ENCODE data around the gene PZP. TPM values are rescaled to one million over a fixed set of nuclear protein-coding genes. Genes with fewer than 3 reads are reported as not detected.

The PZP gene
- polyA plus RNA-seq, 4 donors = 0.44 to 0.87 (median 0.50) TPM

DNA sequence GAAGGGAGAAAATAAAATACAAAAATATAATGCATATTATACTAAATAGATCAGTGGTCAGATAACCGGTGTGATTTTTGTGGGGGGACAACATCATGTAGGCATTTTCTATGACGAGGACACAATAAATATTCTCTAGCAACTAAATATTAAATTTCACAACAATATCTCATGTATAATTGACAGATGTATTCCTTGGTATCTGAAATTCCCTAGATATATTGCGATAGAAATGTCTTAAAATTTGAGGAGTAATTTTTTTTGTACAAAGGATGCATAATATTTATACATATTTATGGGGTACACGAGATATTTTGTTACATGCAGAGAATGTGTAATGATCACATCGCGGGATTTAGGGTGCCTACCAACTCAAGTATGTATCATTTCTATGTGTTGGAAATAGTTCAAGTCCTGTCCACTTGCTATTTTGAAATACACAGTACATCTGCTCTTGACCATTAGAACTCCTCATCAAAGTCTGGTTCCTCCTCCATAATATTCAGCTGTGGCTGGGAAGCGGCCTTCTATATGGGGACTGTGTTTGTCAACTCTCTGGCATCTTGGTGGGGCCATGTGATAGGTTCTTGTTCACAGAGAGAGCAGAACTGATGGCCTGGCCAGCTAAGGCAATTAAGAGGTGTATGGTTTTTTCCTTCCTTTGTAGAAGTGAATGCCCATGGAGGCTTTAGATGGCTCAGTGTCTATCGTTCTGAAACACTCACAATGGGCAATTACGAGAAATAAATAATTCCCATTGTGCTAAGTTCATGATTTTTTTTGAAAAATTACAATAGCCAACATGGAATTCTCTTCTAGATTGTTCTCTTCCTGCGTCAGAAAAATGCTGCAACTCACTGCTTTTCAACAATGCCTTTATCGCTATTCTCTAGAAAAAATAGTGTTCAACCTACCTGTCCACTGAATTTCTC is 101.3 kb downstream of the PZP start:
- no peak for DNase-seq (ENCODE audit: low read depth in 4 of 4, low spot score in 3 of 4)

- DNase-seq (ENCODE audit: low read depth in 4 of 4, low spot score in 3 of 4) = no peak
Observed at GRCh38 chr12:9106067-9106466, 102.1 kb downstream of the PZP start.

GRCh38 chr12:9104767-9105423 is 103.3 kb downstream of the PZP start:
- no peak for DNase-seq (ENCODE audit: low read depth in 4 of 4, low spot score in 3 of 4)

DNA sequence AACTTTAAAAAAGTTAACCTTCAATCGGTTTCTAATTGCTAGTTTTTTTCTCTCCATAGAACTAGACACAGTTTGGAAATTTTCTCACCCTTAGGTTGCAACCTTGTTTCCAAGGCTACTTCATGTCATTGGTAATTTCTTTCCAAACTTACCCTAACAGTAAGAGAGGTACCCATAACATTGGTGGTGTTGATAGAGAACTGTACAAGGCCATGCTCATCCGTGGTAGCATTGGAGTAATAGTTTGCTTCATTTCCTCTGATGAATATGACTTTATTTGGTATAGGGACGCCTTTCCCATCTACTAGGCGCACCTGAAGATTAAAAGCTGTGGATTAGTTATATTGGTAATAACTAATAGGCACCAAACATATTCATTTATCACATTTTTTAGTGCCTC is 104.1 kb downstream of the PZP start:
- no peak for DNase-seq (ENCODE audit: low read depth in 4 of 4, low spot score in 3 of 4)

DNA sequence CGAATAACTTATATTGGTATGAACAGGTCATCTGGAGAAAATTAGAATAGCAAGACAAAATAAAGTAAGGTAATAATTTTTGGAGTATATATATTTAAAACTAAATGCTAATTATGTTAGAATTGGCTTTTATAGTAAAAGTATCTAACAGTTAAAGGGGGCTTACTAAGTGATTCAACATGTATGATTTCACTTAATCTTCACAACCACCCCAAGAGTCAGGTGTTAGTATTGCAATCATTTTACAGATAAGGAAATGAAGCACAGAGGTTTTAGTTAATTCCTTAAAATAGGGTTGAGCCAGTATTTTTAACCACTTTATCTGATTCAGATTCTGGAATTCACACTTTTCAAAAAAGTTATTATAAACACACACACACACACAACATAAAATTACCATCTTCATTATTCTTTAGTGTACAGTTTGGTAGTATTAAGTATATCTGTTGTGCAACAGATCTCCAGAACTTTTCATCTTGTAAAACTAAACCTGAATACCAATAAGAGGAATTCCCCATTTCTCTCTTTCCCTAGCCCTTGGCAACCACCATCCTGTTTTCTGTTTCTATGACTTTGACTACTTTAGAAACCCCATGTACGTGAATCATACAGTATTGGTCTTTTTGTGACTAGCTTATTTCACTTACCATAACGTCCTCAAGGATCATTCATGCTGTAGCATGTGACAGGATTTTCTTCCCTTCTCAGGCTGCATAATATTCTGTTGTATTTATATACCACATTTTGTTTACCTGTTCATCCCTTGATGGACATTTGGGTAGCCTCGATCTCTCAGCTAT is 104.9 kb downstream of the PZP start:
- DNase-seq (ENCODE audit: low read depth in 4 of 4, low spot score in 3 of 4) = no peak

- no peak for DNase-seq (ENCODE audit: low read depth in 4 of 4, low spot score in 3 of 4)
Observed at GRCh38 chr12:9101018-9101687, 107.0 kb downstream of the PZP start.

DNA sequence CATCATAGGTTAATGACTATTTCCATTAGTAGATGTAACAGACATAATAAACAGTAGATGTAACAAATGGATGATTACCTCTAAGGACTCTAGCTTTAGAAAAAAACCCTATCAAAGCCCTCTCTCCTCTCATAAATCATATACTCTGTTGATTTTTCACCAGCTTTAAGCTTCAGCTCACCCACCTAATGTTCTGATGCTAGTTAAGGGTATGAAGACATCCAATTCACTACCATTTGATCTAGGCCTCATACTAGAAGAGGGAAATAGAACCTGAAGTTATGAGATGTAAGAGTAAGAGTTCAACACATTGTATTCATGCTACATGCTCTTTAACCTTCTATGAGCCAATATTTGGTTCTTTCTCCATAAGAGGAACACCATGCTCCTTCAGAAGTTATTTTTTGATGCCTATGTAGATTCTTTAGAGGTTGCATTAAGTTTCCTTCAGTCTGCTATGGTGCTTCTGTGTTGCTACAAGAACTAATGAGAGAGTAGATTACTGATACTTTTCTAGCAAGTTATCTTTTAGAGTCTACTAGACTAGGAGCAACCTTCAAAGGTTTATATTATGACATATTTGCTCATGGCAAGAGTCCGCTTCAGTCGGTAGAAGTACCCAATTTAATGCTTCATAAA is 108.5 kb downstream of the PZP start:
- no peak for DNase-seq (ENCODE audit: low read depth in 4 of 4, low spot score in 3 of 4)

Other genes starting within 250 kb of the PZP start
- gene KLRG1, start 218.8 kb downstream of the PZP start, polyA plus RNA-seq (ENCODE audit: insufficient read length in 4 of 4) = 1 to 10 TPM; 1.4 to 3.7 (median 2.4) TPM
- gene A2M, start 92.5 kb downstream of the PZP start, polyA plus RNA-seq (ENCODE audit: insufficient read length in 4 of 4) = 100 to 1,000 TPM; 183 to 318 (median 249) TPM

Measured in left renal pelvis (tissue), 4 donors.